Neural progenitor cell (in vitro differentiated cells): ENCODE measurements around the gene HSP90B1. TPM values are rescaled to one million over a fixed set of nuclear protein-coding genes. Genes with fewer than 3 reads are reported as not detected.

ENCODE experiments used
- DNase-seq: peaks from one replicate; pipeline ENCODE4 v3.0.0-alpha.2; 2016; ENCODE audit warnings: low spot score
- H2AFZ ChIP-seq: fragments of 200-600 bp; sonication (generic); replicated peaks from 2 replicates; pipeline ENCODE4 v1.6.1; 2016; ENCODE audit warnings: antibody characterized with exemption
- H3F3A ChIP-seq: fragments of 200-600 bp; sonication (generic); 2 replicates; pipeline ENCODE4 v1.6.1; 2016; ENCODE audit warnings: antibody characterized with exemption, low read depth
- H3K27ac ChIP-seq: fragments of 200-600 bp; sonication (generic); 2 replicates; pipeline ENCODE4 v1.5.1; 2016; ENCODE audit warnings: mild to moderate bottlenecking
- H3K27me3 ChIP-seq: fragments of 200-600 bp; sonication (generic); 2 replicates; pipeline ENCODE4 v1.6.1; 2016; ENCODE audit warnings: mild to moderate bottlenecking, moderate library complexity
- H3K36me3 ChIP-seq: fragments of 200-600 bp; sonication (generic); 2 replicates; pipeline ENCODE4 v1.5.1; 2016
- H3K4me1 ChIP-seq: fragments of 200-600 bp; sonication (generic); 2 replicates; pipeline ENCODE4 v1.6.1; 2016; ENCODE audit warnings: mixed run types
- H3K4me2 ChIP-seq: fragments of 200-600 bp; sonication (generic); 2 replicates; pipeline ENCODE4 v1.6.1; 2016
- H3K4me3 ChIP-seq: fragments of 200-600 bp; sonication (generic); 2 replicates; pipeline ENCODE4 v1.5.1; 2016
- H3K79me2 ChIP-seq: fragments of 200-600 bp; sonication (generic); 2 replicates; pipeline ENCODE4 v1.6.1; 2016; ENCODE audit warnings: low read depth
- H3K9ac ChIP-seq: fragments of 200-600 bp; sonication (generic); 2 replicates; pipeline ENCODE4 v1.6.1; 2016
- H3K9me3 ChIP-seq: fragments of 200-600 bp; sonication (generic); 2 replicates; pipeline ENCODE4 v1.5.1; 2016; ENCODE audit warnings: low read depth
- H4K20me1 ChIP-seq: fragments of 200-600 bp; sonication (generic); 2 replicates; pipeline ENCODE4 v1.6.1; 2016; ENCODE audit warnings: low read depth
- H3K27ac Mint-ChIP-seq: 3 replicates; pipeline ENCODE4 v1.8.0; 2021; ENCODE audit warnings: mixed read lengths
- H3K27me3 Mint-ChIP-seq: 2 replicates; pipeline ENCODE4 v1.8.0; 2022; ENCODE audit warnings: low read depth, mild to moderate bottlenecking, inconsistent platforms, moderate library complexity, mixed read lengths; ENCODE audit not compliant: insufficient read depth
- H3K36me3 Mint-ChIP-seq: 3 replicates; pipeline ENCODE4 v1.8.0; 2021; ENCODE audit warnings: mixed read lengths
- H3K4me1 Mint-ChIP-seq: 3 replicates; pipeline ENCODE4 v1.8.0; 2021; ENCODE audit warnings: mixed read lengths
- H3K4me3 Mint-ChIP-seq: 3 replicates; pipeline ENCODE4 v1.8.0; 2021; ENCODE audit warnings: mild to moderate bottlenecking, moderate library complexity, mixed read lengths
- H3K9me3 Mint-ChIP-seq: 3 replicates; pipeline ENCODE4 v1.8.0; 2020; ENCODE audit warnings: mixed read lengths
- CTCF ChIP-seq: fragments of 200-600 bp; sonication (generic); IDR thresholded peaks from 2 replicates; pipeline ENCODE4 v1.5.1; 2017; ENCODE audit warnings: antibody characterized with exemption, mild to moderate bottlenecking
- EZH2 ChIP-seq: fragments of 200-600 bp; sonication (generic); IDR thresholded peaks from 2 replicates; pipeline ENCODE4 v1.6.1; 2017; ENCODE audit warnings: antibody characterized with exemption, mild to moderate bottlenecking, moderate library complexity
- EZH2phosphoT487 ChIP-seq: fragments of 200-600 bp; sonication (generic); IDR thresholded peaks from 2 replicates; pipeline ENCODE4 v1.6.1; 2017; ENCODE audit warnings: antibody characterized with exemption
- total RNA-seq: library from RNA; depleted of rRNA; stranded (reverse); fragments of >200 nt; gene quantifications from 2 replicates; pipeline ENCODE4 v1.2.3, GENCODE V29; 2015; ENCODE audit warnings: low replicate concordance

The HSP90B1 gene
- total RNA-seq, 1 donor from 2014 or later, result 588 TPM

DNA sequence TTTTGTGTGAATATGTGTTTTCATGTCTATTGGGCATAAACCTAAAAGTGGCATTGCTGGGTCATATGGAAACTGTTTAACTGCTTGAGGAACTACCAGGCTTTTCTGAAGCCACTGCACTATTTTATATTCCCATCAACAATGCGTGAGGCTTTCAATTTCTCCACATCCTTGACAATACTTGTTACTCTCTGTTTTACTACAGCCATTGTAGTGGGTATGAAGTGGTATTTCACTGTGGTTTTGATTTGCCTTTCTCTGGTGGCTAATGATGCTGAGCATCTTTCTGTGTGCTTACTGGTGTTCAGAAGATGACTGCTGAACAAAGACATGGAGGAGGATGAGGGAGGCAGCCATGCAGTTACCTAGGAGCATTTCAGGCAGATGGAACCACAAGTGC, 22.3 kb downstream of the HSP90B1 start:
- Histone ChIP-seq H3K4me2 (no peak overlapping the region), H3K79me2 (peaks cover 64% of the 10 kb centered on the region), H2AFZ (no peak overlapping the region), H4K20me1 (peaks cover 10% of the 10 kb centered on the region), H3K4me3 (no peak overlapping the region), H3K27ac (no peak overlapping the region), H3F3A (peaks cover 64% of the 10 kb centered on the region), H3K9me3 (no peaks in the 10 kb centered on the region), H3K4me1 (peaks cover 7% of the 10 kb centered on the region), H3K27me3 (no peaks in the 10 kb centered on the region), H3K36me3 (peaks cover 6% of the 10 kb centered on the region), H3K9ac (no peak overlapping the region)
- DNase-seq, result no peak
- Mint-ChIP-seq H3K27ac (no peak overlapping the region), H3K36me3 (peaks cover 31% of the 10 kb centered on the region), H3K4me3 (no peak overlapping the region), H3K27me3 (peaks cover 4% of the 10 kb centered on the region), H3K9me3 (no peaks in the 10 kb centered on the region), H3K4me1 (peaks cover 15% of the 10 kb centered on the region)
- TF ChIP-seq EZH2, result no peak
- TF ChIP-seq CTCF, result no peak
- no peak for TF ChIP-seq EZH2phosphoT487

DNA sequence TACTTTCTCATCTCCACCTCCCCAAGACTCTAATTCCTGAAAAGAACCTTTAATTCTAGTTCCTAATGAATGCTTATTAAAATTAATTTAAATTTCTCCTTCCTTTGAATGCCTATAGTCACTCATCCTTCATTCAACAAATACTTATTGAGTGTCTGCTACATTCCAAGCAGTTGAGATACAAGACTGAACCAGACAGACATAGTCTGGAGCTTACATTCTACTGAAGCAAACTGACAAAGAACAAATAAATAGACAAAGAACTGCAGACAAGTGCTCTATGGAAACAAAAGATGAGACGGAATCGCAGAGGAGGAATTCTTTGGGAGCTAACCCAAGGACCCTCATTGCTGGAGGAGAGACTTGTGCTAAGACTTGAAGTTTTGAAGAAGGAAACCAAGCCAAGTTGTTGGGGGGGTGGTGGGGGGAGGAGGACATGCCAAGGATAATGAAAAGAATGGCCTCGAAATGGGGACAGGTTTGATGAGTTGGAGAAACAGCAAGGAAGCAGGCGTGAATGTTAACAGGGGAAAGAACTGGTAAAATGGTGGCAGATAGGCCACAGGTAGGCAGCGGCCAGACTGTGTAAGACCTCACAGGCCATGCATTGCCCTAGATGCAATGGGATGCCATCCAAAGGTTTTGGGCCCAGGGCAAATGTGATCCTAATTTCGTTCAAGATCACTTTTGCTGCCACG, 25.8 kb downstream of the HSP90B1 start:
- peaks cover 60% of the 10 kb centered on the region for H3F3A ChIP-seq
- no peaks in the 10 kb centered on the region for H3K9me3 ChIP-seq
- no peaks in the 10 kb centered on the region for H3K36me3 ChIP-seq
- Mint-ChIP-seq H3K36me3 (peaks cover 6% of the 10 kb centered on the region), H3K9me3 (no peaks in the 10 kb centered on the region), H3K27me3 (peaks cover 7% of the 10 kb centered on the region), H3K4me1 (peaks cover 20% of the 10 kb centered on the region), H3K27ac (peak overlapping the region; percentile 92), H3K4me3 (peak overlapping the region; percentile 88)
- peak overlapping the region; percentile 85 for H3K4me2 ChIP-seq
- TF ChIP-seq EZH2 (no peak), CTCF (no peak), EZH2phosphoT487 (no peak)
- peaks cover 11% of the 10 kb centered on the region for H3K4me1 ChIP-seq
- peak overlapping the region; percentile 85 for H3K9ac ChIP-seq
- no peak overlapping the region for H3K27ac ChIP-seq
- DNase-seq, result peak; percentile 44
- H3K79me2 ChIP-seq, result peaks cover 58% of the 10 kb centered on the region
- peaks cover 5% of the 10 kb centered on the region for H4K20me1 ChIP-seq
- H3K4me3 ChIP-seq, result peak overlapping the region; percentile 92
- H3K27me3 ChIP-seq, result no peaks in the 10 kb centered on the region
- no peak overlapping the region for H2AFZ ChIP-seq

DNA sequence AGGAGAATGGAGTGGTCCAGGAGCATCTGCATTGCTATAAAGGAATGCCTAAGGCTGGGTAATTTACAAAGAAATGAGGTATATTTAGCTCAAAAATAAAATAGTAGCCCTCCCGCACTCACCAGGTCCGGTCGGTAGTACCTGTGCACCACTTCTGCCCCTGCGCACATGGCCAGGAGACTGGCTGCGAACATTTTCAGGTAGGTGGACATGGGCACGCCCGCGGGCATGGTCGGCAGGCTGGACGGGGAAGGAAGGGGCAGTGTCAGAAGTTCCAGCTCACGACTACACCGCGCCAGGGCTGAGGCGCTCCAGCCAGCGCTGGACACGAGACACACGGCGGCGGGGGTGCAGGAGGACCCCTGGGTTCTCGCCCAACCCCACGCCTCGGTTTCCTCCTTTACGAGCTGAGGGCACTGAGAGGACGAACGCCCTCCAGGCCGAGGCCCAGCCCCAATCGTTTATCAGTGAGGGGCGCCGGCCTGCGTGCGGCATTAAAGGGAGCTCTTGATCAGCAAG, 26.4 kb downstream of the HSP90B1 start:
- peak overlapping the region; percentile 85 for H3K4me2 ChIP-seq

More for the DNA sequence above, 26.4 kb downstream of the HSP90B1 start:
- Histone ChIP-seq H4K20me1 (peaks cover 5% of the 10 kb centered on the region), H3K4me1 (peaks cover 11% of the 10 kb centered on the region), H3K36me3 (no peaks in the 10 kb centered on the region), H2AFZ (peak overlapping the region; percentile 79), H3K27ac (peak overlapping the region; percentile 98), H3K9me3 (no peaks in the 10 kb centered on the region), H3K27me3 (no peaks in the 10 kb centered on the region), H3K4me3 (peak overlapping the region; percentile 92), H3K9ac (peak overlapping the region; percentile 85), H3F3A (peaks cover 54% of the 10 kb centered on the region), H3K79me2 (peaks cover 52% of the 10 kb centered on the region)
- Mint-ChIP-seq H3K27ac (peak overlapping the region; percentile 99), H3K4me1 (peaks cover 20% of the 10 kb centered on the region), H3K9me3 (no peaks in the 10 kb centered on the region), H3K27me3 (peaks cover 7% of the 10 kb centered on the region), H3K36me3 (peaks cover 6% of the 10 kb centered on the region), H3K4me3 (peak overlapping the region; percentile 88)
- TF ChIP-seq EZH2phosphoT487 (no peak), CTCF (no peak), EZH2 (no peak)
- DNase-seq, result no peak
